GM19455 (cell line): Measurements from ENCODE around the gene YAE1.
A peak's percentile ranks its signal among the peaks of the same experiment; 100 is the strongest.

Source experiments
- ATAC-seq: cut with Tn5 transposase; IDR thresholded peaks from one replicate; pipeline ENCODE4 v1.9.1; 2021; ENCODE audit not compliant: unreplicated experiment

YAE1 gene

DNA sequence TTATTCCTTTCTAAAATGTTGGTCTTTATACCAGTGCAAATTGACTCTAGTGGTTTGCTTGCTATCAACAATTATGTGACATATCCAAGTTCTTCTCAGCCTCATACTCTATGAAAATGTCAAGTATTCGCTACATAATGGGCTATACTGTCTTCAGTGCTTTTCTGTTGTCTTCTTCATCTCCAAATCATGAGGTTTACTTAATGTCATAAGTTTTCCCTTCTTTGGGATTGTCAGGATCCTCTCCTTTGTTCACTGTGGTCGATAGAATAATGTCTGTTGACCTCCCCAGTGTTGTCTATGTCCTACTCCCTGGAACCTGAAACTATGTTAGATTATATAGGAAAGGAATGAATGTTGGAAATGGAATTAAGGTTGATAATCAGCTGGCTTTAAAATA lies 40.7 kb downstream of the YAE1 start:
- no peak for ATAC-seq

GRCh38 chr7:39607865-39608264 lies 41.7 kb downstream of the YAE1 start:
- ATAC-seq, result no peak

DNA sequence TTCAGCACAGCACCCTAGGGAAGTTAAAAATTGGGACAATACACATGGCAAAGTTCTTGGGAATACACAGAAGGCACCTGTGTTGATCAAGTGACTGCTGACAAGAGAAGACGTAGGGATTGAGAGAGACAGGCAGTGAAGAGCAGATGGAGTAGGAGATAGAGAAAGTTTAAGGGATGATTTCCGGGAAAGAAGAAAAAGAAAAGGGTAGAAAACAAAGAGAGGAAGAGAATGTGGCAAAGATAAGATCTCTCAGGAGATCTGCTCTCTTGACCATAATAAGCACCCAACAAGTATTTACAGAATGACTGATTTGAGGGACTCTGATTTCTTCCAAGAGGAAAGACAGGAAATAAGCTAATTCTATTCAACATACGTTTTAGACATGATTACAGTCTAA lies 42.1 kb downstream of the YAE1 start:
- ATAC-seq, result no peak

DNA sequence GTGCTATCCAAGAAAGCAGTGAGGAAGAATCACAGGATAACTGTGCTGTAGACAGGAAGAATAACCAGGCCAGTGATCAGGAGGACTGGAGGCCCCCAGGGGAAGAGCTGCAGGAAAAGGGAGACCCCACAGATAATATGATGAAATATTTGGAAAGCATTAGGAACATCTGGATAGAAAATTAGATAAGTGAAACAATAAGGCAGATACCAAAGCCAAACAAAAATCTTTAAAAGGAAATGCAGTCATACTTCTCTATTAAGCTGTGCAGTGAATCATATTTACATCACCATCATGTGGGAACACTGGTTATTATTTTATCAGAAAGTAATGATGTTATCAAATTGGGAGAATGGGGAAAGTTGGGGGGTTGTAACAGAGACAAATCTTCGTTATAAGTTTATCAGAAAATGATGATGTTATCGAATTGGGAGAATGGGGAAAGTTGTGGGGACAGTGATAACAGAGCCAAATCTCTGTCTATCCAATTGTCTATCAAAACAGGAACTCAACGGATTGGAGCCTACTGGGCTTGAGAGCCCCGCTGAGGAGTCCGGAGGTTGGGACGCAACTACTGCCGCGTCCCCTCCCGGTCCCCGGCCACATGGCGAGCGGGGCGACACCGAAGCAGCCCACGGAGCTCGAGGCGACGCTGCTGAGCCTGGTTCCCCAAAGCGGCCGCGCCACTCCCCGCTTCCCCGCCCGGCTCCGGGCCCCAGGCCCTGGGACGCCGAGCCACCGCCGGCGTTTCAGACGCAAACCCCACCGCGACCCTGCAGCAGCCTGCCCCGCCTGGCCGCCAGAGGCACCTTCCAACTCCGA lies 43.1 kb downstream of the YAE1 start:
- peak; percentile 57 for ATAC-seq

- no peak for ATAC-seq
Measured at GRCh38 chr7:39609935-39610263, 43.7 kb downstream of the YAE1 start.

DNA sequence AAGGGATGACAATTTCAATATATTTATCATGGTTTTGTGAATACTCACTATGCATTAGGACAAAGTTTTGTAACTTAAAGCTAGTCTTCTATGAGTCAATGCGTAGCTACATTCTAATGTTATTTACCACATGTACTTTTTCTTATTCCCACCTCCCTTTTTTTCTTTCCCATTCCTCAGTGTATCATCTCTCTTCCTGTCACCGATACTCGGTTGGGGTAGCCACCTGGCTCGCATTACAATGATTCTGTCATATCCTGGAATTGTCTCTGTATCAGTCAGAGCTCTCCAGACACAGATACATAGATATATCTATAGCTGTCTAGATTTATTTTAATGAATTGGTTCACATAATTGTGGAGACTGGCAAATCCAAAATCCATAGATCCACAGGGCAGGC lies 47.4 kb downstream of the YAE1 start:
- ATAC-seq, result no peak

GRCh38 chr7:39614299-39614698 lies 48.1 kb downstream of the YAE1 start:
- no peak for ATAC-seq

DNA sequence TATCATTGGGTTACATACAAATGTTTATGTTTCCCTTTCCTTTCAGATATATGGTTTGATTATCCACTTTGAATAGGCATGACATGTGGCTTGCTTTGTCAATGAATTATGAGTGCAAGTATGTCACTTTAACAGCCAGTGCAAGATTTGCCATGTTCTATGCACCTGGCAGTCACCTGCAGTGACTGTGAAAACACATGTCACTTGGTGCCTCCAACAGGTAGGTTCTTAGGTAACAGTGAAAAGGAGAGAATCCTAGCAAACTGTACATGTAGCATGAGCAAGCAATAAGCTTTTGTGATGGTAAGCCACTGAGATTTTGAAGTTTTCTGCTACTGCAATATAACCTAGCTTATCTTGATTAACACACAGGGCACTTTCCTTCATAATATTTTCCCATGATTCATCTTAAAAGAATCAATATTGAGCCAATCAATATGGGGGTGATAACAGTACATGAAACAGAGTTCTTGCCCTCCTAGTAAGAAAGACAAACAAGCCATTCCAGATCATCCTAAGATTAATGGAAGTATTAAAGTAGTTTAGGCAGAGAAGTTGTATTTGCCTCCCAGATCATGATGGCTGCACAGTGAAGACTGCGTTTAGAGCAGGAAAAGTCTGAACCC lies 49.3 kb downstream of the YAE1 start:
- no peak for ATAC-seq

GRCh38 chr7:39616138-39616537 lies 49.9 kb downstream of the YAE1 start:
- ATAC-seq, result no peak

DNA sequence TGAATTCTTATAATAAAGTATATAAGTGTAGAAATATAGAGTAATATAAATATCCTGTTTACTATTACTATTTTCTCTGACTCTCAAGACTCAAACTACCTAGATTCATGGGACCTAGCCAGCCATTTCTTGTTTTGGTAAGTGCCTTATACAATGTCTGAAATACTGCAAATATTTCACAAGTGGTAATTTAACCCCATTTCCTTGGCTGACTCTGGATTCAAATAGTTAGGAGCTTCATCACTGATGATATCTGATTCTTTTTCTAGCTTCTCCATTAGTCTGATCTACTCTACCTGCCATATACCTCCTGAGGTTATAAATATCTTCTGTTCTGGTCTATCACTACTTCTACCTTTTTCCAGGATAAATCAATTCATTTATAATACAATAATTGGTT lies 50.8 kb downstream of the YAE1 start:
- no peak for ATAC-seq

DNA sequence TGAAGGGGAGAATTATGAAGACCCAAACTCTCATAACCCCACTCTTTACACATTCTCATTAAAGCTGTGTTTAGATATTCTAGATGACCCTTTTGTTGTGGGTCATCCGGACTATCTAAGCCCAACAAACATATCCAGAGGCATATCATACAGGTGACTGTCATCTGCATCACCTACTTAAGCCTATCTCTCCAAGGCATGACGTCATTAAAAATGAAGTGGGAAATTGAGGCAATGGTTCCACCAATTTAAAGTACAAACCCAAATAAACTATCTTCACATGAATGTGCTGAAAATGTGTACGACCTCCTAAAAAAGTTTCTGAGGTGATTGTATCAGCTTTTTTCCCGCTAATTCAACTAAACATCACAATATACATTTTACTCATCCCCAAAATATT lies 52.7 kb downstream of the YAE1 start:
- ATAC-seq, result no peak

DNA sequence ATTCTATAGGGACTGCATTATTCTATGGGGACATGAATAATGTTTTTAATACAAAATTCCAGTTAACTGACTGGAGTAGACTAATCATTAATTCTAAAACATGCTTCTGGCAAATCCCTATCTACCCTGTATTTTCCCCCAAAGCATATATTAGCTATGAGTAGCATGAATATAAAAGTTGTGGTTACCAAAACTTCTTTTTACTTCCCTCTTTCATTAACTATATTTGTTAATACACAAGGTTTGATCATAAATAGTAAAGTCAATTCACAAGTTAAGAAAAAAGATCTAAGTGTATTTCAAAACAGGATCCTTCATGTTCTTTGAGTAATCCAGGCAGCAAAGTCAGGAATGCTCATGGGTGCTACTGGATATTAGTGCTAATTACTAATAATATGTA lies 54.3 kb downstream of the YAE1 start:
- ATAC-seq, result no peak

DNA sequence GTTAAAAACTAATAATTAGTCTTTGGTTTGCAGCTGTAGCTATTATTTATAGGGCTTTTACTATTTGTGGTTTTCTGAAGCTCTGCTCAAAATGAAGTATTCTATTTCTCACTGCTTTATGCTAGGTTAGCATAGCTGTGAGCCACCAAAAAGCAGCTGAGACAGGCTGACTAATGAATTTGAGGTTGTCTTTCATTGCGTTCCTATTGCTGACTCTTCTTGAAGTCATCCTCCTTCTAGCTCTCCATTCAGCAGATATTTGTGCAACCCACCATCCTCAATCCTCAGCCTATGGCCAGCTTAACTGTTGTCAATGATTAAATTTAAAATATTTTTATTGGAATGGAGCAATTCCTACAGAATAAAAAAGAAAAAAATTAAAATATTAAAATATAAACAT lies 55.1 kb downstream of the YAE1 start:
- no peak for ATAC-seq

DNA sequence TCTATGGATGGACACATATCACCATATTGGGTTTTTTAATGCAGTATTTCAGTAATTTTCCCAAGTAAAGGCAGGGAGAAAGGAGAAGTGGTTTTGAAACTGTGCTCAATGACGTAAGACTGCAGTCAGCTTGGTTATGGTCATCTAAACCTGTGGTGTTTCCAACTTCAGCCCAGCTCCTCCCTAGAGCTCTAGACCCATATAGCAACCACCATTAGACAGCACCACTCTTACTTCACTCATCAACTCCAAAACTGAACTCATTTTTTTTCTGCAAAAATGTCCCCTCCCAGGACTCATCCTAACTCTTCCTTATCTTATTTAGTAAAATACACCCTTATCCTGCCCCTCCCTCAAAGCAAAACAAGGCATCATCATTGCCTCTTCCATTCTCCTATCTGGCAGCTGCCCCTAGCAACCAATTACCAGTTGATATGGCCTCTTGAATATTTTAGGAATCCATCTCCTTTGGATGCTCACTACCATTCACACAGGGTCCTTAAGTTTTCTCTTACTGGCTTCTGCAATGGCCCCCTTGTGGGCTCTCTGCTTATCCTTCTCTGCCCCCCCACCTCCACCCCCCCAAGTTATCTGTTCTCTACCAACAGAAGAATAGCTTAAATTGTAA lies 55.7 kb downstream of the YAE1 start:
- no peak for ATAC-seq
